ENCODE data around the gene ABTB2. TPM values are rescaled to one million over a fixed set of nuclear protein-coding genes. Genes with fewer than 3 reads are reported as not detected.
"Not testable (repeated sequence)": the region's sequence is repeated elsewhere in the genome, so short reads cannot be mapped to it uniquely, and the experiment has no call there.

ABTB2 gene
- total RNA-seq, 1 experiment from 2014 or later: 3.3 TPM

GRCh38 chr11:34223021-34223813, 134.6 kb downstream of the ABTB2 start:
- in situ Hi-C loops (cut with HindIII; ENCODE audit: low pct_unique_long_range_greater_than_20kb, low sequenced_read_pairs): no loop called here
- DNase-seq (ENCODE audit: low read depth, low spot score): peak; percentile 43

- no peak for DNase-seq (ENCODE audit: low read depth, low spot score)
- in situ Hi-C loops (cut with HindIII; ENCODE audit: low pct_unique_long_range_greater_than_20kb, low sequenced_read_pairs): no loop called here
Observed at GRCh38 chr11:34222030-34222429, 135.8 kb downstream of the ABTB2 start.

GRCh38 chr11:34219941-34220370, 137.9 kb downstream of the ABTB2 start:
- DNase-seq (ENCODE audit: low read depth, low spot score): no peak
- in situ Hi-C loops (cut with HindIII; ENCODE audit: low pct_unique_long_range_greater_than_20kb, low sequenced_read_pairs): no loop called here

- no peak for DNase-seq (ENCODE audit: low read depth, low spot score)
- in situ Hi-C loops (cut with HindIII; ENCODE audit: low pct_unique_long_range_greater_than_20kb, low sequenced_read_pairs): no loop called here
Observed at GRCh38 chr11:34219279-34219678, 138.5 kb downstream of the ABTB2 start.

GRCh38 chr11:34218756-34219155, 139.1 kb downstream of the ABTB2 start:
- not testable (repeated sequence) for DNase-seq (ENCODE audit: low read depth, low spot score)

GRCh38 chr11:34218067-34218466, 139.7 kb downstream of the ABTB2 start:
- no peak for DNase-seq (ENCODE audit: low read depth, low spot score)
- in situ Hi-C loops (cut with HindIII; ENCODE audit: low pct_unique_long_range_greater_than_20kb, low sequenced_read_pairs): no loop called here

More at GRCh38 chr11:34218756-34219155, 139.1 kb downstream of the ABTB2 start:
- in situ Hi-C loops (cut with HindIII; ENCODE audit: low pct_unique_long_range_greater_than_20kb, low sequenced_read_pairs): not testable (repeated sequence)

GRCh38 chr11:34216706-34217105, 141.1 kb downstream of the ABTB2 start:
- no peak for DNase-seq (ENCODE audit: low read depth, low spot score)
- in situ Hi-C loops (cut with HindIII; ENCODE audit: low pct_unique_long_range_greater_than_20kb, low sequenced_read_pairs): no loop called here

- no peak for DNase-seq (ENCODE audit: low read depth, low spot score)
- in situ Hi-C loops (cut with HindIII; ENCODE audit: low pct_unique_long_range_greater_than_20kb, low sequenced_read_pairs): no loop called here
Observed at GRCh38 chr11:34215806-34216453, 141.9 kb downstream of the ABTB2 start.

- DNase-seq (ENCODE audit: low read depth, low spot score): peak; percentile 19
- in situ Hi-C loops (cut with HindIII; ENCODE audit: low pct_unique_long_range_greater_than_20kb, low sequenced_read_pairs): no loop called here
Observed at GRCh38 chr11:34214961-34215805, 142.6 kb downstream of the ABTB2 start.

GRCh38 chr11:34213366-34213765, 144.4 kb downstream of the ABTB2 start:
- in situ Hi-C loops (cut with HindIII; ENCODE audit: low pct_unique_long_range_greater_than_20kb, low sequenced_read_pairs): no loop called here
- DNase-seq (ENCODE audit: low read depth, low spot score): no peak

GRCh38 chr11:34212566-34212965, 145.2 kb downstream of the ABTB2 start:
- in situ Hi-C loops (cut with HindIII; ENCODE audit: low pct_unique_long_range_greater_than_20kb, low sequenced_read_pairs): no loop called here
- no peak for DNase-seq (ENCODE audit: low read depth, low spot score)

- in situ Hi-C loops (cut with HindIII; ENCODE audit: low pct_unique_long_range_greater_than_20kb, low sequenced_read_pairs): no loop called here
- peak; percentile 73 for DNase-seq (ENCODE audit: low read depth, low spot score)
Observed at GRCh38 chr11:34209809-34210208, 148.0 kb downstream of the ABTB2 start.

- no peak for DNase-seq (ENCODE audit: low read depth, low spot score)
- in situ Hi-C loops (cut with HindIII; ENCODE audit: low pct_unique_long_range_greater_than_20kb, low sequenced_read_pairs): no loop called here
Observed at GRCh38 chr11:34208266-34209135, 149.3 kb downstream of the ABTB2 start.

- in situ Hi-C loops (cut with HindIII; ENCODE audit: low pct_unique_long_range_greater_than_20kb, low sequenced_read_pairs): no loop called here
- DNase-seq (ENCODE audit: low read depth, low spot score): no peak
Observed at GRCh38 chr11:34207487-34208180, 150.2 kb downstream of the ABTB2 start.

GRCh38 chr11:34206407-34207300, 151.2 kb downstream of the ABTB2 start:
- in situ Hi-C loops (cut with HindIII; ENCODE audit: low pct_unique_long_range_greater_than_20kb, low sequenced_read_pairs): no loop called here
- no peak for DNase-seq (ENCODE audit: low read depth, low spot score)

Measured in SK-MEL-5 (cell line).